ENCODE measurements around the gene DACT2.
"Not testable (repeated sequence)": the region's sequence is repeated elsewhere in the genome, so short reads cannot be mapped to it uniquely, and the experiment has no call there.

The DACT2 gene

DNA sequence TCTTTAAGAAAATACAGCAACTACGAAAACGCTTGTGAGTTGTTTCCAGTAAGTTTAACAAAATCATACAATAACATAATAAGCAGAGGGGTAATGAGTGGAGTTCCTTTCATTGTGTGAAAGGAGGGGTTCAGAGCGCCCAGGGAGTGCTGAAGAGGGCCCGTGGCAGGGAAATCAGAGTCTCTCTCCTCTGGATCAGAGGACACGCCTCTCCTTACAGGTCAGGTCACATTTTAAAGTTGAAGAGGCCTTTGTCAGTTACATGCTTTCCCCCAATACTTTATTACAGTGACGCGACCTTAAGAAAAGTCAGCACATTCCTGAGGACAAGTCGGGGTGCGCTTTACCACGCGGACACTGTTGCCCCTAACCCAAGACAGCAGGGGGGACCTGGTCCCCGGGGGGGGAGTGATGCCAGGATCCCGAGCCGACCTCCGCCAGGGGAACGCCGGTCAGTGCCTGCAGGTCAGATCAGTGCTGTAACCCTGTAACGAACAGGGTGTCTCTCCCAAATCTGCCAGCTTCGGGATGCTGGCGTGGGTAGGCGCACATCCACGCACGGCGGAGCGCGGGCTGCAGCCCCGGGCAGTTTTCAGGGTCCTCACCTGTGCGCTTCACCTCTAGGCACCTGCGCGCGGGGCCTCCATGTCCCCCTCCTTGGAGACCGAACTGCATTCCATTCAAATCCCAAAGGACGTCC is 848 bp downstream of the DACT2 start:
- DNase-seq, result no peak

GRCh38 chr6:168318090-168318489 is 1.5 kb downstream of the DACT2 start:
- DNase-seq, result no peak

DNA sequence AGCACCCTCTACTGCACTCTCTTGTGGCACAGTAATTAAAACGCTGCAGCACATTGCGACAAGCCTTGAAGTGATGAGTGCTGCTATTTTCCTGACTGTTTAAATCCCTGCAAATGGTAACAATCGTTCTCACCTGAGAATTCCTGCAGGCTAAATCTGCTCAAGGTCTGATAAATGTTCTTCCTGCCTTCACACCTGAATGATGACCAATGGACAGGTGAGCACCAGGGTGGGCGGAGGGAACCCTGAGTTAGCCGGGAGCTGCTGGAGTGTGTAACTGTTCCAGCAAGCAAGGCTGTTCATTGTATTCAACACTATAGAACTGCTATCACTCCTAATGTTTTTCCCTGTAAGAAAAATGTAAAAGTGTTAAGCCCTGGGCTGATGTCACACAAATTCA is 4.0 kb downstream of the DACT2 start:
- no peak for DNase-seq

DNA sequence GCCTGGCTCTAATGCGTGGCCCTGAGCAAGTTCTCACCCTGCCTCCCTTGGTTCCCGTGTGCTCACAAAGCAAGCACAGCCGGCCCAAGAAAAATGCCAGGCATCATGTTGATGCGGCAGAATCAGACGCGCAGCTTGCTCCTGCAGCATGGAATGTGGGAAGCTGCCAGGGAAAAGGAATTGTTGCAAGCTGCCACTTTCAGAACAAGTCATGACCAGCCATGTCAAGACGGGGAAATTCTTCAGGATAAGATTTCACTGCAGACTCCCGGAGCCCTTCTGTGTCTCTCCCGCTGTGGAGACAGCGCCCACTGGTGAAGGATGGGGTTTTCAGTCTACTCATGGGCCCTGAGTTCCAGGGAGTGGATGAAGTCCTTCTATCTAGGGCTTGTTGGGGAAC is 4.6 kb downstream of the DACT2 start:
- no peak for DNase-seq

GRCh38 chr6:168314021-168314420 is 5.6 kb downstream of the DACT2 start:
- no peak for DNase-seq

- no peak for DNase-seq
Measured at GRCh38 chr6:168313431-168314011, 6.1 kb downstream of the DACT2 start.

GRCh38 chr6:168312125-168312507 is 7.5 kb downstream of the DACT2 start:
- DNase-seq, result not testable (repeated sequence)

DNA sequence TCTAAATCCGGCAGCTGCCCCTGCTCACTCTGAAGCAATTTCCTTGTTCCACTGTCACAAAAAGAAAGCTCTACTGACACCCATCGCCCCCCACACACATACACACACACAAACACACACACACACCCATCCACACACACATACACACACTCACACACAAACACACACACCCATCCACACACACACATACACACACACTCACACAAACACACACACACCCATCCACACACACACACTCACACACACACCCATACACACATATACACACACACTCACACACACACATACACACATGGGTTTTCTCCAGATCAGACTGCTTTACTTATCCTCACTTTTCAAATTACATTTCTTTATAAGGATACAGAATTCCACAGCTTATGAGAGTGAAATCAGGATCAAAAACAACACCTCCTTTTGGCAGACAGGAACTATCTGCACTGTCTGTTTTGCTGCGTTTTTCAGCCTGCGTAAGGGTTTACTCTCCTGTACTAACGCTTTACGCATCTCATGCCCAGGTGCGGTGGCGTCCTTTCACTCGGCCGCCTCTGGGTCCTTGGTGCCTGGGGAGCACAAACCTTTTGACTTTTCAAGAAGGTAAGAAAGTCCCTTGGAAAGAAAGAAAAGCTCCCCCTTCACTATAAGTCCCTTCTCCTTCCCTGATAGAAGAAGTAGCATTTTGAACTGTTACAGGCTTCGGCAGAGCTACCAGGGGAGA is 8.0 kb downstream of the DACT2 start:
- DNase-seq, result no peak

DNA sequence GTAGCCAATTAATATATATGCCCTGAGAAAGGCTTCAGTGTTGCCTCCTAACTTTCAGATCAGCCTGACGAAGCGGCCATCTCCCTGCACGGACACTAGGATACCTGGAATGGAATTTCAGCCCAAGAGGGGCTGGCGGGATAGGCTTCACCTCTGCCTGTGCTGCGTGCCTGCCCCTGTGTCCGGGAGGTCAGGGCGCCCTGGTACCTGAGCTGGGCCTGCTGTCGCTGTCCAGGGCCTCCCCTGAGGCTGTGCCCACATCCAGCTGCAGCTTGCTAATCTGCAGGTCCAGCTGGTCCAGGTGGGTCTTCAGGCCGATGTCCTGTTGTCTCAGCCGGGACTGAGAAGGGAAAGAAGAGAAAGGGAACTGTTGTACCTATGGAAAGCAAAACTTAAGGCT is 8.6 kb downstream of the DACT2 start:
- DNase-seq, result no peak

GRCh38 chr6:168310403-168310802 is 9.2 kb downstream of the DACT2 start:
- no peak for DNase-seq

DNA sequence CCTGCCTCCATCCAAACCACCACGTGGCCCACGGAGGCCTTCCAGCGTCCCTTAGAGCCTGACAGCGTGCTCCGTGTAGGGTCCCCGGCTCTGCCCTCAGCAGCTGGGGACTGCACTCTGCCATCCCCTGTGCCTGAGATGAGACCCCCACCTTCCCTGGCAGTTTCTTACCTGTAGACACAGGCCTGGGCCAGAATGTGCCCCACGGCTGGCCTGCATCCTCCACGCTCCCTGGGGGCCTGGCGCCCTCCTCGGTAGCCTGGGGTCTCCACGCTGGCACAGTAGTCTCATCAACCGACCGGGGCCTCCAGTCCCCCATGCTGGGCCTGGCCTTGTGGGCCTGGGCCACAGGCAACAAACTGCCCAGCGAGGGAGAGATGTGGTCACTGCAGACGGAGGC is 9.6 kb downstream of the DACT2 start:
- DNase-seq, result no peak

GRCh38 chr6:168309183-168309582 is 10.4 kb downstream of the DACT2 start:
- DNase-seq, result no peak

GRCh38 chr6:168308390-168309144 is 11.0 kb downstream of the DACT2 start:
- DNase-seq, result no peak

- no peak for DNase-seq
Measured at GRCh38 chr6:168307695-168308021, 11.9 kb downstream of the DACT2 start.

GRCh38 chr6:168307015-168307694 is 12.4 kb downstream of the DACT2 start:
- DNase-seq, result no peak

DNA sequence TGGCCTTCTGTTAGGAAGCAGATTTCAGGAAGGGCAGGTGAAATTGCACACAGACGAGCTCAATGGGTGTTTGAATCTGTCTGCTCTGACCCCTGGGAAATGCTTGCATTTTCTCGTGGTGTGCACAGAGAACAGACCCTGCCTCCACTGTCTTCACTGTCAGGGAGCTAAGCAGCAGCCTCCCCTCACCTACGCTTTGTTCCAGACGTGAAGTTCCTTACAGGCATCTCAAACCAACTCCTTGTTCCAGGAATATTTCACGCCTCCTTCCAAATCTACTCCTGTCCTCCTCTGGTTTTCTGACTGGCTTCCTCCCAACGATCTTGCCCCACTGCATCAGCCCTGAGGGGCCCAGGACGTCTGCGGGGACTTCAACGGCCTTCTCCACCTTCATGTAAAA is 13.7 kb downstream of the DACT2 start:
- no peak for DNase-seq

DNA sequence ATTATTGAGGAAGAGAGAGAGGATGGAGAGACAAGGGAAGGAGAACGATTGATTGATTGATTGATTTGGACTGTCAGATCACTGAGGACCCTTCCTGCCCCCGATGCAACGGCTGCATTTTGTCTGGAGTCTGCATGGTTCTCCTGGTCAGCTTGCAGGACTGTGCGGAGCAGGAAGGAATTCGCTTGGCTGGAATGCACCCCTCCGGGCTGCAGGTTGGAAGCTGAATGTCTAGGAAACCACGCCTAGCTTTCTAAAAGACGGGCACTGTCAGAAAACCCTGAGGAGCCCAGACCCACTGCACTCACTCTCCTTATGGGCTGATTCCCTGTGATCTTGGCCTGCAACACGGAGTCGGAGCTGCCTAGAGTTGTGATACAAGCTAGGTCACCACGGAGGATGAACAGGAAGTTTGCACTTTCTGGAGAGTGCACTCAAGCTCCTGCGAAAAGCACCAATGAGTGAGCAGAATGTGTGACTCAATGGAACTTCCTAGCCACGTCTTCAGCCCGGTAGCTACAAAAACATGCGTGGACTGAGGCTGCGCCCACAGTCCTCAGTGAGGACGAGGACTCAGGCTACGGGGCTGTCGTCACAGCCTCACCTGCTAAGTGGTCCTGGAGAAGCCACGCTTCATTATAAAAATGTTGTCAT is 14.4 kb downstream of the DACT2 start:
- DNase-seq, result no peak

DNA sequence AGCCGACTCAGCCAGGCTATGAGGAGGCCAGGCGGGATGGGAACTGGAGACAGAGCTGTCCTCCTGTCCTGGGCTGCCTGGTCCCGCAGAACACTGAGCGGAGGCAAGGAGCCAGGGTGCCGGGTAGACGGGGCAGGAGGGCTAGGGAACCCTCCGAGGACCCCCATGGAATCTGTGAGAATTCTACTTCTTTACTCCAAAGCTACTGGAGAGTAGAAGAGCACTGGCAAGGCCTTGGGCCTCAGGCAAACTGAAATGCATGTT is 14.9 kb downstream of the DACT2 start:
- no peak for DNase-seq

DNA sequence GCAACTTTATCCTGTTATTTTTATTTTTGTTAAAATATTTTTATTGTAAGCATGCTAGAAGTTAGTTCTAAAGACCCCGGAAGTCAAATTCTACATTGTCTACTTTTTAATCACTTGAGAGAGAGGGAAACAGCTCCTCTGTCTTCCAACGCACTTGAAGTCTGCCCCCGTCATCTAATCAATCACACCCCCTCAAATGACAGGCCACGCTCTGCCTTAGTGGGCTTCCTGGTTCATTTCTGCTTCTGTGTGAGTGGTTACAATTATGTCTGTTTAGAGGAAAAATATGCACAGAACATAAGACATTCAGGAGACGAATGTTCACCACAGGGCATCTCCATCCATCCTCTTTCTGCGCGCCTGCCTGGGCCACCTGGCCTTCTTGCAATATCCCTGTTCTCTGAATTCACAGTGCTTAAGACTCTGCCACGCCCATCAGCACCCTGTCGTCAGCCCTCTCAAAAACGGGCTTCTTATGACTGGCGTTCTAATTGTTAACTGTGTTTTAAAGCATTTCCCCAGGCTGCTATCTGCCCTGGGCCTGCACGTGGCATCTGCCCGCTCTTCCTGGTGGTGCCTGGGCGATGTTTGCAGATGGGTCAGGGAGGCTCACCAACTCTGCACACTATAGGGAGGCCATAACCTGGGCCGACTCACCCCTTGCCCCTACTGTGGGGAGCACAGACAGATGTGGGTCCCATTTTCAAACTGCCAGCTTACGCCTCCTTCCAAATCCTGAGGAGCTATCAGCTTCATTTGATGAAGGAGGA is 15.4 kb downstream of the DACT2 start:
- DNase-seq, result no peak

DNA sequence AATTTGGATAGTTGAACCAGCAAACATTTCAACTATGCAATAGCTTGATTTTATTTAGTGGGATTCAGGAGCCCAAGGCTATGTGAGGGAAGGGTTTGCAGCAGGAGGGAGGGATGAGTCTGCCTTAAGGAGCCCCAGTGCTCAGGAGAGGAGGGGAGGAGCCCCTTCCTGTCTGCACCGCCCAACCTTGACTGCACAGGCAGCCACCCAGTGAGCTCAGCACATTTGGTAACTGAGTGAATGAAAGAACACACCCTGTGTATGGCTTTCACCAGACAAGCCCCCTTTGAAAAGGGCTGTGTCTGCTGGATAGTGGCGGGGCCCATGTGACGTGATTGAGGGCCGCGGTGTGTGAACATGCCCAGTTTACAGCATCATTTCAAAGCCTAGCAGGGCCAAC is 17.0 kb downstream of the DACT2 start:
- DNase-seq, result no peak

- DNase-seq, result no peak
Measured at GRCh38 chr6:168301648-168302398, 17.8 kb downstream of the DACT2 start.

Measured in NCI-H524 (cell line).